C4-2B (cell line): Measurements from ENCODE around the gene LLCFC1.
"Not testable (repeated sequence)": the region's sequence is repeated elsewhere in the genome, so short reads cannot be mapped to it uniquely, and the experiment has no call there.

Source experiments
- H3K27ac ChIP-seq: fragments of 450-650 bp; 2 replicates; pipeline ENCODE4 v1.5.1; 2017
- ZFX ChIP-seq: fragments of 450-650 bp; IDR thresholded peaks from 2 replicates; pipeline ENCODE4 v1.6.1; 2017
- TF ChIP-seq, protein P1 (sequence below): fragments of 450-650 bp; conservative IDR thresholded peaks from 2 replicates; pipeline ENCODE4 v1.5.1; 2017; ENCODE audit warnings: mild to moderate bottlenecking

Gene LLCFC1

DNA sequence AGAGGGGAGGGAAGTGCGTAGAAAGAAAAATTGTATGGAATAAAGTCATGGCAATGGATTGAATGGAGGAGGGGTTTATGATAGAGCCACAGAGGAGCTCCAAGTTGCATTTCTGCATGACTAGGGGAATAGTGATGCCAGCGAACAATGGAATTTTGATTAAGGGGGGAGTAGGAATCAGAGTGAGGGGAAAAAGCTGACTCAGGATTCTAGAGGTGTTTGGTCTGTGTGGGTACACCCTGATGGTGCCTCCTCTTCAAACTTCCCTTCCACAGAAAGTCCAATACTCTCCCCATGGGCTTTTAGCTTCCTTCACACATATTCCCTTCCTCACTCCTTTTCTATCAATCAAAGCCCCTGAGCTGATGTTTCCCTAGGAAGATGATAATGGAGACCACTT, 24.7 kb downstream of the LLCFC1 start:
- no peak overlapping the region for H3K27ac ChIP-seq
- TF ChIP-seq ZFX = no peak
- TF ChIP-seq, protein P1, sequence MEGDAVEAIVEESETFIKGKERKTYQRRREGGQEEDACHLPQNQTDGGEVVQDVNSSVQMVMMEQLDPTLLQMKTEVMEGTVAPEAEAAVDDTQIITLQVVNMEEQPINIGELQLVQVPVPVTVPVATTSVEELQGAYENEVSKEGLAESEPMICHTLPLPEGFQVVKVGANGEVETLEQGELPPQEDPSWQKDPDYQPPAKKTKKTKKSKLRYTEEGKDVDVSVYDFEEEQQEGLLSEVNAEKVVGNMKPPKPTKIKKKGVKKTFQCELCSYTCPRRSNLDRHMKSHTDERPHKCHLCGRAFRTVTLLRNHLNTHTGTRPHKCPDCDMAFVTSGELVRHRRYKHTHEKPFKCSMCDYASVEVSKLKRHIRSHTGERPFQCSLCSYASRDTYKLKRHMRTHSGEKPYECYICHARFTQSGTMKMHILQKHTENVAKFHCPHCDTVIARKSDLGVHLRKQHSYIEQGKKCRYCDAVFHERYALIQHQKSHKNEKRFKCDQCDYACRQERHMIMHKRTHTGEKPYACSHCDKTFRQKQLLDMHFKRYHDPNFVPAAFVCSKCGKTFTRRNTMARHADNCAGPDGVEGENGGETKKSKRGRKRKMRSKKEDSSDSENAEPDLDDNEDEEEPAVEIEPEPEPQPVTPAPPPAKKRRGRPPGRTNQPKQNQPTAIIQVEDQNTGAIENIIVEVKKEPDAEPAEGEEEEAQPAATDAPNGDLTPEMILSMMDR = no peak

DNA sequence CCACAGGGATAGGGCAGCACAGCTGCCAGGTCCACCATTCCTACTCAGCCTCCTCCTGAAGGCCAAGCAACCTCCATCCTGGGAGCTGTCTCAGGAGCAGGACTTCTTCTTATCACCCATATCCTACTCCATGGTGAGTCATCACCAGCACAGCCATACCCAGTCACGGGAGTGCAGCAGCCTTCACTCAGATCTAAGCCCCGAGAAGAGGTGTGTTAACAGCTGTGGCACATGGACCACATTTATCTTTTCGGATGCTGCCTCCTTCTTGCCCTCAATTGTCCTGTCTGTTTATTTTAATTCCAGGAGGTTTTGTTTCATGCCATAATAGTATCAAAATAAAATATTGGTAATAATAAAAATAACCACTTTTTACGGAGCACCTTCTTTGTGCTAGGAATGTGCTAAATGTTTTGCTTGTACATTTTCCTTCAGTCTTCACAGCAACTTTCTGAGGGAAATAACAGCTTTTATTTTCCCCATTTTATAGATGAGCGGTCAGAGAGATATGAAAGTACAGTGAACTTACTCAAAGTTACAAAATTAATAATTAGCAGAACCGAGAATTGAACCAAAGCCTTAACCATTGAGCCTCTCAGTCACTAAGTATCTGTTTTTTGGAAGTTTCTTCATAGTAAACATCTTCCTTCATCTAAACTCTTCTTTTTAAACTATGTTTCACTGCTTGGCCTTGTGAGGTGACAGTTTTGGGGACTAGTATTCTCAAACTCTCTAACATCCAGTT, 25.4 kb downstream of the LLCFC1 start:
- no peak overlapping the region for H3K27ac ChIP-seq
- TF ChIP-seq, protein P1 = no peak
- no peak for TF ChIP-seq ZFX

DNA sequence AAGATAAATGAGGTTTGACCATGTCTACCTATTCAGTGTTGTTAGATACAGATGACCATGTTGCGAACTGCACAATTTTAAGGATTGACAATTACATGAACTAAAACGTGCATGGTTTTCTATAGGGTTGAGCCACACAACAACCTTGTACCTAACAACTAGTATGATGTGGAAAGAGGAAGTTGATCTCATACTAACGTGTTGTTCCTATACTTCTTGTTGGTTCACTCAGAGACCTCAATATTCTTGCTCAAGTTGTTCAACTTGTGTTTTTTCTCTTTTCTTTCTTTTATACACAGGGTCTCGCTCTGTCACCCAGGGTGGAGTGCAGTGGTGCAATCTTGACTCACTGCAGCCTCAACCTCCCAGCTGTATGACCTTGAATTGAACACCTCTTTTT, 28.9 kb downstream of the LLCFC1 start:
- no peak overlapping the region for H3K27ac ChIP-seq
- TF ChIP-seq, protein P1 = no peak
- TF ChIP-seq ZFX = no peak

DNA sequence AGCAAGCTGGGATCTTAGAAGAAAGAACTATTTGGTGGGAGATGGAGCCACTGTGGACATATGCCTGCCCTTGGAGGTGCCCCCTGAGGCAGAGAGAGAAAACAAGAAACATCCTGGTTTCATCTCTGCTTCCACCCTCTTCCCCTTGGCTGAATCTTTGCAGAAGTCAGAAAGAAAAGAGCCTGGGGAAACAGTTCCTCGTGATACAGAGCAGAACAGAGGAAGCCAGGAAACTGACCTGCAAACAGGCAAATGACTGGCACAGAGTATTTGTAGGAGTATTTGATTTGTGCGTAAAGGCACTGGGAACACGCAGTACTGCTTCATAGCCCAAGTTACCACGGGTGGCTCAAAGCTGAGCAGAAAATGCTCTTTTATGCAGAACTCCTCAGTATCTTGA, 29.9 kb downstream of the LLCFC1 start:
- TF ChIP-seq, protein P1 = no peak
- no peak for TF ChIP-seq ZFX
- H3K27ac ChIP-seq = no peak overlapping the region

DNA sequence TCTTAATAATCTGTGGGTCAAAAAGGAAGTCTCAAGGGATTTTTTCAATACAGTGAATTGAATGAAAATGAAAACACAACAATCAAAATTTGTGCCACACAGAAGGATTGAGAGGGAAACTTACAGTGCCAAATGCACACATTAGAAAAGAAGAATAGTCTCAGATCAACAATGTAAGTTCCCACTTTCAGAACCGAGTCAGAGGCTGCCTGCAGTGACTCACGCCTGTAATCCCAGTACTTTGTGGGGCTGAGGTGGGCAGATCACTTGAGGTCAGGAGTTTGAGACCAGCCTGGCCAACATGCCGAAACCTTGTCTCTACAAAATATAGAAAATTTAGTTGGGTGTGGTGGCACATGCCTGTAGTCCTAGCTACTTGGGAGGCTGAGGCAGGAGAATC, 35.3 kb downstream of the LLCFC1 start:
- TF ChIP-seq, protein P1 = no peak
- TF ChIP-seq ZFX = no peak
- H3K27ac ChIP-seq = no peak overlapping the region

DNA sequence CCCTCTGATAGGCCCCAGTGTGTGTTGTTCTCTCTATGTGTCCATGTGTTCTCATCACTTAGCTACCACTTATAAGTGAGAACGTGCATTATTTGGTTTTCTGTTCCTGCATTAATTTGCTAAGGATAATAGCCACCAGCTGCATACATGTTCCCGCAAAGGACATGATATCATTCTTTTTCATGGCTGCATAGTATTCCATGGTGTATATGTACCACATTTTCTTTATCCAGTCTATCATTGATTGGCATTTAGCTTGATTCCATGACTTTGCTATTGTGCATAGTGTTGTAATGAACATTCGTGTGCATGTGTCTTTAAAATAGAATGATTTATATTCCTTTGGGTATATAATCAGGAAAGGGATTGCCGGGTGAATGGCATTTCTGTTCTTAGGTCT, 39.1 kb downstream of the LLCFC1 start:
- not testable (repeated sequence) for H3K27ac ChIP-seq

DNA sequence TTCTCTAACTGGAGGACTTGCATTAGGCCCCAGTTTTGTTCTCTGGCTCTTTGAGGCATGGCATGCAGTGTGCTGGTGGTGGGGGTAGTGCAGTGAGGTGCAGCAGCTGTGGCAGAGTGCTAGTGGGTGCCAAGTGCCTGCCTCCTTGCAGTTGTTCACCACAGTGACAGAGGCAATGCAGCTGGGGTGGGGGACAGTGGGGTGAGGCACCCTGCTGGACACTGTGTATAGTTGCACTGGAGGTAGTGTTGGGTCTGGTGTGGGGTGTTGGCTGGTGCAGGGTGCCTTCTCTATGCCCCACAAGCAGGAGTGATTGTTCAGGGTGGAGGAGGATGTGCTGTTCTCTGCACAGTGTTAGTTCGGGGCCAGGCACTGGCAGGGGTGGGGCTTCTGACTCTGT, 44.5 kb downstream of the LLCFC1 start:
- TF ChIP-seq, protein P1 = no peak; the same call in 1 of the 2 replicates
- no peak for TF ChIP-seq ZFX
- no peak overlapping the region for H3K27ac ChIP-seq

DNA sequence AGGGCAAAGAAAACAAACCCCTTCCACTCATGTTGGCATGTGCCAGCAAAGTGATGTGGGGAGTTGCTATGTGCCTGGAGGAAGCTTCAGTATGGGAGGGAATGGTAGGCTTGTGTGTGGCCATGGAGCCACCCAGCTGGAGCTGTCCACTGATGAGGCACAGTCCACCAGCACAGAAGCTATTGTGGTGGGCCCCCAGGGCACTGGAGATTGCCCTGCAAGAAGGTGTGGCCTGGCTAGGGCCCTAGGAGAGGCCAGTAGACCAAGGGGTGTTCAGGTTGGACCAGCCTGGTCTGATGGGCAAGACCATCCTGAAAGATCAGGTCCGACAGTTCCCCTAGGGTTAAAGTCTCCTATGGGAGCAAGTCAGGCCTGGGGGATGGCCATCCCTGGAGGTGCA, 45.0 kb downstream of the LLCFC1 start:
- TF ChIP-seq, protein P1 = no peak
- TF ChIP-seq ZFX = no peak
- H3K27ac ChIP-seq = no peak overlapping the region
